ENCODE data around the gene ATG16L2. TPM values are rescaled to one million over a fixed set of nuclear protein-coding genes. Genes with fewer than 3 reads are reported as not detected.

The ATG16L2 gene
- total RNA-seq, 2 experiments from 2014 or later = 55.3 to 59.4 TPM

DNA sequence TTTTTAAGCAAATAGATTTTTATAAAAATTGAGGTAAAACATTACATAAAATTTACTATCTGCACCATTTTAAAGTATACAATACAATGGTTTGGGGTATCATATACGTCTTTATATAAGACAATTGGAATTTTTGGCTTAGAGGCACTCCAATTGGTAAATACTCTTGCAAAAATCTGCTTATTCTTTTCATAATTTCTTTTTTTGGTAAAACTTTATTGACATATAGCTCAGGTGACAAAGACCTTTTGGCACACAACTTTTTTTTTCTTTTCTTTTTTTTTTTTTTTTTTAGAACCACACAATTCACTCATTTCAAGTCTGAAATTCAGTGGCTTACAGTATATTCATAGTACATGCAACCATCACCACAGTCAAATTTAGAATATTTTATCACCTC, 57.8 kb downstream of the ATG16L2 start:
- peaks cover 17% of the 10 kb centered on the region for H3K4me1 Mint-ChIP-seq
- POLR2A ChIA-PET = no interaction called here
- no peak overlapping the region for H3K4me3 Mint-ChIP-seq
- no peak for ATAC-seq
- intact Hi-C loops (cut with DNase I, micrococcal nuclease) = no loop called here
- CTCF ChIA-PET = interaction anchor here (0.6 to 0.9 kb wide), 3 partner anchors 16 to 109 kb away, joined by 3 to 5 read pairs (median 4); no protein-coding TSS in a partner anchor
- peaks cover 4% of the 10 kb centered on the region for H3K36me3 Mint-ChIP-seq (ENCODE audit: low read depth)
- DNase-seq = no peak
- H3K27ac Mint-ChIP-seq = no peak overlapping the region
- no peaks in the 10 kb centered on the region for H3K27me3 Mint-ChIP-seq
- no peaks in the 10 kb centered on the region for H3K9me3 Mint-ChIP-seq (ENCODE audit: low read depth)

DNA sequence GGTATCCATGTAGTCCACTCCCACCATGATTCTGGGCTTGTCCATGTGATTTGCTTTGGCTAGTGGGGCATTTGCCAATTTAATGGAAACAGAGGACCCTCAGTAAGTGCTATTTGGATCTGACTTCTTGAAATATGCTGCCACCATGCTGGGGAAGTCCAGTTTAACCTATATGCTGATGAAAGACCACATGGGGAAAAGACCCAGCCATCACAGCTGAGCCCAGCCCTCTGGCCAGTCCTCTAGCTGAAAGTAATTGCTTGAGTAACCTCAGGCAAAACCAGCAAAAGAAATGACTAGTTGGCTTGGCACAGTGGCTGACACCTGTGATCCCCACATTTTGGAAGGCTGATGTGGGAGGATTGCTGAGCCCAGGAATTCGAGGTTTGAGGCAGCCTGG, 61.5 kb downstream of the ATG16L2 start:
- POLR2A ChIA-PET = no interaction called here

DNA sequence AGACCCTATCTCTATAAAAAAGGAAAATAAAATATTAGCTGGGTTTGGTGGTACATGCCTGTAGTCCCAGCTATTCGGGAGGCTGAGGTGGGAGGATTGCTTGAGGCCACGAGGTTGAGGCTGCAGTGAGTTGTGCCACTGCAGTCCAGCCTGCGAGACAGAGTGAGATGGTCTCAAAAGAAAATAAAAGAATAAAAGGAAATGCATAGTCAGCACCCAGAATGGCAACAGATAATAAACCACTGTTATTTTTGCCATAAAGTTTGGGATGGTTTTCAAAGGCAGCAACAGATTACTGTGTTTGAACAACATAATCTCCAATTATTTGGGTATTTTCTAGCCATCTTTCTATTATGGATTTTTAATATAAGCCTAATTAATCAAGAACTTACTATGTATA, 61.9 kb downstream of the ATG16L2 start:
- no peak for DNase-seq
- Mint-ChIP-seq H3K27me3 (no peaks in the 10 kb centered on the region), H3K9me3 (ENCODE audit: low read depth) (peaks cover 1% of the 10 kb centered on the region), H3K27ac (no peak overlapping the region), H3K36me3 (ENCODE audit: low read depth) (peaks cover 15% of the 10 kb centered on the region), H3K4me3 (no peak overlapping the region), H3K4me1 (peaks cover 4% of the 10 kb centered on the region)
- intact Hi-C loops (cut with DNase I, micrococcal nuclease) = no loop called here
- CTCF ChIA-PET = interaction anchor here (0.6 kb wide), 1 partner anchor 14 kb away, joined by 3 read pairs; no protein-coding TSS in a partner anchor
- ATAC-seq = no peak
- POLR2A ChIA-PET = no interaction called here

More for the DNA sequence above, 61.5 kb downstream of the ATG16L2 start:
- H3K4me3 Mint-ChIP-seq = no peak overlapping the region
- no peak for DNase-seq
- no peaks in the 10 kb centered on the region for H3K27me3 Mint-ChIP-seq
- H3K36me3 Mint-ChIP-seq (ENCODE audit: low read depth) = peaks cover 12% of the 10 kb centered on the region
- ATAC-seq = no peak
- CTCF ChIA-PET = interaction anchor here (0.5 to 0.6 kb wide), 2 partner anchors 15 to 42 kb away, joined by 3 read pairs; no protein-coding TSS in a partner anchor
- H3K9me3 Mint-ChIP-seq (ENCODE audit: low read depth) = peaks cover 1% of the 10 kb centered on the region
- H3K4me1 Mint-ChIP-seq = peaks cover 6% of the 10 kb centered on the region
- intact Hi-C loops (cut with DNase I, micrococcal nuclease) = no loop called here
- H3K27ac Mint-ChIP-seq = no peak overlapping the region

Small RNA genes within 50 kb of the gene (microRNA-seq; reads per million reads assigned to microRNA genes)
- gene MIR4692 (ENCODE audit: borderline replicate concordance) = not detected

Other genes starting within 250 kb of the ATG16L2 start
- under 1 TPM; 0.30 to 0.73 TPM for gene PDE2A, start 140.0 kb upstream of the ATG16L2 start, total RNA-seq
- gene ARAP1, start 62.0 kb upstream of the ATG16L2 start, total RNA-seq = 10 to 100 TPM; 69.9 to 76.6 TPM
- gene STARD10, start 20.4 kb upstream of the ATG16L2 start, total RNA-seq = 10 to 100 TPM in 1 of 2 experiments, 1 to 10 TPM in 1; 8.3 to 12.9 TPM